Activated CD4-positive, alpha-beta T cell treated with anti-CD3 and anti-CD28 coated beads for 4 hours (primary cell): ENCODE results near the gene PDGFD.

ENCODE experiments used
- DNase-seq, 2 donors: peaks; one replicate each; pipeline ENCODE4 v3.0.0-alpha.2; 2020

Gene PDGFD

DNA sequence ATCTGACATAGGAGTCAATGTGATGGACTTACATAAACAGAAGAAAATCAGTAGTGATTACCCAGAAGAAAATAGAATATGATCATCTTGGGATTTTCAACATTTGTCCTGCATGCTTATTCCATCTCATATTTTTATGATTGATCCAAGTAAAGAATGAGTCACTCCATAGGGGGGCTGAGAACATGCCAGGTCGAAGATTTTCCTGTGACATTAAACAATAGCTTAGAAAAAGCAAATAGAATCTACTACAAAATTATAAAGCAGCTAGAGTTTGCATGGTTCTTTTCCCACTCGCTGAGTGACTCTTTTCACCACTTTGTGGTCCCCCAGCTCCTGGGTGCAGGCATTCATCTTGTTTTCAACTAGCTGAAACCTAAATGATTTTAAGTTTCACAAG, 71.2 kb downstream of the PDGFD start:
- no peak for DNase-seq

GRCh38 chr11:104091281-104092096, 72.5 kb downstream of the PDGFD start:
- DNase-seq: no peak

- DNase-seq: no peak
Measured at GRCh38 chr11:104090767-104091166, 73.2 kb downstream of the PDGFD start.

GRCh38 chr11:104089481-104089880, 74.5 kb downstream of the PDGFD start:
- no peak for DNase-seq

- DNase-seq: no peak
Measured at GRCh38 chr11:104086621-104087020, 77.3 kb downstream of the PDGFD start.

DNA sequence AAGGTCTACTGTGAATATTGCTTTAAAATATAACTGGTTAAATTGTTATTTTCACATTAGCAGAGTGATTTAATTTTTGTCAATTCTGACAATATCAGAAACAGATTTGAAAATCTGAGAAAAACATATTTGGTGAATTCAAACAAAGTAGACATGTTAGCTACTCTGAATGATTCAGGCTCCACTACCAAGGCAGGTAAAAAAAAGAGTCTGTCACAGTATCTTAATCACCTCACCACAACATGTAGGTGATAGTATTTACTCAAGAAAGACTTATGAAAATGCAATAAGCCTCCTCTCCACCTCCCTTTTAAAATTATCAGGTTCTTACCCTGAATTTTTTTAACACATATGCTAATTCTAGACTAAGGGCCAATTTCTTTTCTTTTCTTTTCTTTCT, 85.0 kb downstream of the PDGFD start:
- DNase-seq: no peak

GRCh38 chr11:104078245-104078644, 85.7 kb downstream of the PDGFD start:
- DNase-seq: no peak

DNA sequence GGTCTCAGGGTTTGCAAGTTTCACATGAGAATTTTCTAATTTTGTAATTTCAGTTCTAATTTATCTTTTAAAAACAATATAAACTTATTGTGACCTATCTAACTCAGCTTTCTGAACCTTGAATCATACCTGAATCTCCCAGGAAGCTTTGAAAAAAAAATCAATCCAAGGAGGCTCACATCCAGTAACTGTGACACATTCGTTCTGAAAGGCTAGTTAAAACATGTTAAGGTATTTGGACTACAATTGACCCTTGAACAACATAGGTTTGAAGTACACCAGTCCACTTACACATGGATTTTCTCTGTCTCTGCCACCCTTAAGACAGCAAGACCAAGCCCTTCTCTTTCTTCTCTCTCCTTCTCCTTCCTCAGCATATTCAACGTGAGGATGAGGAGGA, 87.5 kb downstream of the PDGFD start:
- no peak for DNase-seq

DNA sequence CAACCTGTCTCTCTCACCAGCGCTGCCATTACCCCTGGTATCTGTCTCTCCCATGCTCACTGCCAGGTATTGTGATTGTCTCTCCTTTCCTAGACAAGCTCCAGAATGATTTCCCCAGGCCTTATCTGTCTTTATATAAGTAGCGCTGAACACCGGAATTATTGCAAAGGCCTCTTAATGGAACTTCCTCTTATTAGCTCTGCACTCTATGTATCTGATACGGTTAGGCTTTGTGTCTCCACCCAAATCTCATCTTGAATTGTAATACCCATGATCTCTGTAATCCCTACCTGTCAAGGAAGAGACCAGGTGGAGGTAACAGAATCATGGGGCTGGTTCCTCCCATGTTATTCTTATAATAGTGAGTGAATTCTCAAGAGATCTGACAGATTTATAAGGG, 88.2 kb downstream of the PDGFD start:
- DNase-seq: no peak

DNA sequence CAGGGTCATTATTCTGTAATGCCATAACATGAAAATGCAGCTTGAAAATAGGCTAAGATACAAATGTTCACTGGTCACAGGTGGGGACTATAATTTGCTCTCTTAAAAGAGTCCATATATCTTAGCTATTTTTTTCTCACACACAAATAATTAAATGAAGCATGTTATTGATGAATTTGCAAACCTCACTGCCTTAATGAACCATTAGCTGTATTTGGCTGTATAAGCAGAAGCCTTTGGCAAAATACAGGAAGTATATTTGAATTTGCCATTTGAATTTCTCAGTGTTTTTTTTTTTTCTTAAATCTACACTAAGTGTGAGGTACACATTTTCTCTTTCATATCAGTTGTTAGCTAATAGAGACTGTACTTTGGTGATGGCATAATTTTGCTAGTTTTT, 88.9 kb downstream of the PDGFD start:
- DNase-seq: no peak

GRCh38 chr11:104073950-104074705, 89.8 kb downstream of the PDGFD start:
- DNase-seq: no peak

DNA sequence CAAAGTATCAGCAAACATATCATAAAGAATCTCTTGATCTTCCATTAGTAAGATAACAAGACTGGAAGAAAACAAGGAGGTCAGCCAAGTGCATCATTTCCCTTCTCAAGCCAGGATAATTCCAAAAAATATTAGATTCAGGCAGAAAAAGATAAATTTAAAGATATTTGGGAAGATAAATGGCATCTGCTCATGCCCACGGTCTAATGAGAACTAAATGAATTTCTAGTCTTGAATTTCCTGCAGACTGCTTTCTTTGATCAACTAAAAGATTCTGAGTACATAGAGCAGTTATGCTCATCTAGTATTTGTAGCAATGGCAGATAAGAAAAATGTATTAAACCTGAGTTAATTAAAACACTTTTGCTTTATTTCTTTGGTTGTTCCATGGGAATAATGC, 96.4 kb downstream of the PDGFD start:
- DNase-seq: no peak

GRCh38 chr11:104064034-104064630, 99.8 kb downstream of the PDGFD start:
- no peak for DNase-seq

DNA sequence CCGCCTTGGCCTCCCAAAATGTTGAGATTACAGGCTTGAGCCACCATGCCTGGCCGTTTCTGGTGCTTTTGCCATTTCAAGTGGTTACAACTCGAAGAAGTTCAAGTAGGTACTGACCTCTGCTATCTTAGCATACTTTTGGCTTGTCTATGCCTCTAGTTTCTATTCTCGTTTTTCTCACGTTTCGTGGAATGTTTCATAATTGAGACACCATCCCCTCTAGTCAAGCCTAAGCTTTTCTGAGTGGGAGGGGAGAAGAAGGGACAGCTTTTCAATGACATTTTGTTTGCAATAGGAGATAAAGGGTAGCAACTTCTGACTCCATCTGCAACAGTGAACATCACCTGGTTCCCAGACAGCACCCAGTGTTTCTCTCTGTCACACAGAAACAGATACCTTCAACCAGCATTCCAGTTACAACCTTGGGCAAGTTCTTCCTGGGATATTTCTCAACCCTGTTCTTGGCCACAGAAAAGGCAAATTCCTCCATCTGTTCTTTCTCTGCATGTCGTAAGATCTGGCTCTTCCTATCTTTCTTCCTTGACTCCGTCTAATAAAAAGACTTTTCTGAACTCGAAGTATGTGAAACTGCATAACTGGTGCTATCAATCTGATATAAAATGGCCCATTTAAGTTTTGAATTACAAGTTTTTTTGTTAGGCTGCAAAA, 102.0 kb downstream of the PDGFD start:
- no peak for DNase-seq

DNA sequence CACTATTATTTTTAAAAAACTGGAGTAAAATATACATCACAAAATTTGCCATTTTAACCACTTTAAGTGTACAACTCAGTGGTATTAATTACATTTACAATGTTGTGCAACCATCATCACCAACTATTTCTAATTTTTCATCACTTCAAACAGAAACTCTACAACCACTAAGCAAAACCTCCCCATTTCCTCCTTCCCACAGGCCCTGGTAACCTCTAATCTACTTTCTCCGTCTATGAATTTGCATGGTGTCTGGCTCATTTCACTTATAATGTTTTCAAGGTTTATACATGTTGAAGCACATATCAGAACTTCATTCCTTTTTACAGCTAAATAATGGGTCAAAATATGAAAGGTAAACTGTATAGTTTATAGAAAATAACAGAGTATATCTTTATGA, 103.1 kb downstream of the PDGFD start:
- DNase-seq: no peak

DNA sequence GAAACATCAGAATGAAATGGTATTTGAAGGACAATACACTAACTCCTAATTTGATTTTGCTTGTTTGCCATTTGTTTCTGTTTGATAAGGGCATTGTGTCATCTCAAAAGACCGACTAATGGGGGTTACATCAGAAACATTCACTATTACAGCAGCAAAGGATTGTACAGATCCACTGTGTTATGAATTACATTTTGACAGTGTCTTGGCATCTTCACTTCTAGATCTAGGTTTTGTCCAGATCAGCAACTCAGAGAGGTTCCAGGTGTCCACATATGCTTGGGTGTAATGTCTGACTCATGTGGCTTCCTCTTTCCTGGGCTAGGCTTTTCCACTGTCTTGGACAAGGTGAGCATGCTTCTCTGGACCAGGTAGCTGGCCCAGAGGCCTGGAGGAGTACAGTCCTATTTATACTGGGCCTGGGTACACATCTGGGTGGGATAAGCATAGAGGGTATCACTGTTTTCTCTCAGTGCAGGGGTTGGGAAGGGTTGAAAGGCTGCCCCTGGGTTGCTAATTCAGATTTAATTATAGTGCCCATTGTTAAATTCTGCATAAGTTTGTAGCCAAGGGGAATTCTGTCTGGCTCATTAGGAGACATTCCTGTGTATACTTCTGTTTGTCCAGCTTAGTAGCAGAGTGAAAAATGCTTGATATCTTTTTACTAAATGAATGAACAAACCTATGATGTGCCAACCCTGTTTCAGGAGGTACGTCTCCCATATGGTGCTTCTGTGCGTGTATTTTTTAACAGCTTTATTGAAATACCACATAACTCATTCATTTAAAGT, 103.7 kb downstream of the PDGFD start:
- no peak for DNase-seq

DNA sequence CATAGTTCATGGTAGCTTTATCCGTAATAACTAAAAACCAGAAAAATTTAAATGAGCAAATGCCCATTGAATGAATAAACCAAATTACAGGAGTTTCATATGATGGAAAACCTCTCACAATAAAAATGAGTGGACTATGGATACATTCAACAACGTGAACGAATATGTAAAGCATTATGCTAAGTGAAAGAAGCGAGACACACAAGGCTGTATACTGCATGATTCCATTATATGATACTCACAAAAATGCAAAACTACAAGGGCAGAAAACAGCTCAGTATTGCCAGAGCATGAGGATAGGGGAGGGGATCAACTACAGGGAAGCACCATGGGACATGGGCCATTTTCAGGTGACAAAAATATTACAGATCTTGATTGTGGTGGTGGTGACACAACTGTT, 105.3 kb downstream of the PDGFD start:
- DNase-seq: no peak

GRCh38 chr11:104057908-104058307, 106.0 kb downstream of the PDGFD start:
- no peak for DNase-seq

DNA sequence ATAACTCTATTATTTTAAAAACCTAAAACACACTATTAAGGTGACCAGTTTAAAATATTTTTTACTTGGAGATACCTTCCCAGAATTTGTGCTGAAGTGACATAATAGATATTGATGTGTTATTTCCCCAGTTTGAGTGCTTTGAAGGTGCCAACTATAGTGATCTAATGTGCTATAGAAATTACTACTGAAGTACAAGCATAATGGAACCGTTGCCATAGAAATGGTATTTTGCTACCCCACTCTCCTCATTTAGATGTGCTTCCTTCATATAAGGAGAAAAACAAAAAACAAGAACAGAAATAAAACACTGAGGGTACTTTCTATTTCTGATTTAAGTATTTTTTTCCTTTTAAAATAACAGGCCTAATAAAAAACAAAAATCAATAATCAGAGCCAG, 108.4 kb downstream of the PDGFD start:
- no peak for DNase-seq

DNA sequence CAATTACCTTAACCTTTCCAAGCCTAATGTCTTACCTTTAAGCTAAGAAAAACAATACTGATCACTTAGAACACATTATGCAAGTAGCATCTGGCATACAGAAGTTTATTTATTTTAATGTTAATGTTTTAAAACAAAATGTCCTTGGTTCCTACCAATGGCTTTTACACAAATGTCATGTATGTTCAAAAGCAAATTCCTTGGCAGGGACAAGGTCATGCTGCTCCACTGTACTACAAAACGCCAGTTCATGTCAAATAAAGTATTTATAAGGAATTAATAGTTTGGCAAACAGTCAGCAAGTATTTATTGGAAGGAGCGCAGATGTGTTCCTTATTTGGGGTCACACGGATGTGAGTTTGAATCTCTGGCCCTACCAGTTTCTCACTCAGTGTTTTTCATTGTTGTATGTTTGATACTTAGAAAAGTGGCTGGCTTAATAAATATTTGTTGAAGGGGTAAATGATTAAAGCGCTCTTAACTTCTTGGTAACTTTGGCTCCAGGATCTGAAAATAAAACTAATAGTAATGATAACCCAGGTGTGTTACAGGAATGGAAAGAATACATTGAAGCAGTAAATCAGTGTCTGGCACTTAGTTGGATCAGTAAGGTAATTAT, 108.9 kb downstream of the PDGFD start:
- DNase-seq: no peak

DNA sequence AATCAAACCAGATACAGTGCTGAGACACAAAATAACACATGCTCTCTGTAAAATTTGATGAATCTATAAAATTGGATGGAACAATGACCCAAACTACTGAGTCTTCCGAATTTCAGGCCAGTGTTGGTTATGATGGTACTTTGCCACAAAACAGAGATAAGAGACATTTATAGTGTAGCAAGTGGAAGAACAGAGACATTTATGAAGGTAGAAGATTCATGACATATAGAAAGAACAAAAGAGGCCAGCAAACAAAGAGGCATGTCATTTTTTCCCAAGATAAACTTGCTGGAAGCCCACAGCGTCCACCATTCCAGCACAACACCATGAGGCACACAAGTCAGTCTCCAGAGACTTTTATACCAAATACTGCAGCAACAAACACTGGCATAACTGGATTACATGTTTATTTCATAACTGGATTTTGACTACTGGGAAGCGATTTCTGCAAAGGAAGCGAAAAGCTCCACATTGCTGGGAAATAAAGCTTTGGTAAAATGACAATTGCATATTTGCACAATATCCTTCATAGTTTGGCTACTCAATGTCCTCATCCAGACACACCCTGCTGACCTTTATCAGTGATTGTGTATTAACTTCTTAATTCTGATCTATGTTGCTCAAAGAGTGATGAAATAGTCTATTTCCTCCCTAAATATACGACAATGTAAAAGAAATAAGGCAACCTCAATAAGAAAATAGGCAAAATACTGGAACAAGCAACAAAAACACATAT, 110.0 kb downstream of the PDGFD start:
- no peak for DNase-seq
